HG03060 (cell line): Measurements from ENCODE around the gene HAO1.

Experiments used
- ATAC-seq: cut with Tn5 transposase; IDR thresholded peaks from one replicate; pipeline ENCODE4 v1.9.1; 2021; ENCODE audit warnings: low read depth, moderate number of reproducible peaks; ENCODE audit not compliant: unreplicated experiment

The HAO1 gene

GRCh38 chr20:7930343-7930742, 9.9 kb downstream of the HAO1 start:
- ATAC-seq, result no peak

- ATAC-seq, result no peak
Measured at GRCh38 chr20:7926767-7927166, 13.5 kb downstream of the HAO1 start.

- no peak for ATAC-seq
Measured at GRCh38 chr20:7926323-7926722, 13.9 kb downstream of the HAO1 start.

GRCh38 chr20:7924692-7925091, 15.6 kb downstream of the HAO1 start:
- ATAC-seq, result no peak

- ATAC-seq, result no peak
Measured at GRCh38 chr20:7916648-7917047, 23.6 kb downstream of the HAO1 start.

GRCh38 chr20:7912551-7912950, 27.7 kb downstream of the HAO1 start:
- no peak for ATAC-seq

- ATAC-seq, result no peak
Measured at GRCh38 chr20:7911586-7912330, 28.5 kb downstream of the HAO1 start.

GRCh38 chr20:7908905-7909304, 31.4 kb downstream of the HAO1 start:
- no peak for ATAC-seq

GRCh38 chr20:7903429-7903828, 36.8 kb downstream of the HAO1 start:
- no peak for ATAC-seq

- ATAC-seq, result no peak
Measured at GRCh38 chr20:7902879-7903278, 37.4 kb downstream of the HAO1 start.

GRCh38 chr20:7897781-7898364, 42.4 kb downstream of the HAO1 start:
- no peak for ATAC-seq

GRCh38 chr20:7893014-7893730, 47.1 kb downstream of the HAO1 start:
- ATAC-seq, result no peak

GRCh38 chr20:7891705-7892104, 48.6 kb downstream of the HAO1 start:
- no peak for ATAC-seq

- no peak for ATAC-seq
Measured at GRCh38 chr20:7889736-7890135, 50.5 kb downstream of the HAO1 start.

- ATAC-seq, result no peak
Measured at GRCh38 chr20:7883741-7884140, 56.5 kb downstream of the HAO1 start.

GRCh38 chr20:7883309-7883708, 56.9 kb downstream of the HAO1 start:
- no peak for ATAC-seq

GRCh38 chr20:7882076-7882475, 58.2 kb downstream of the HAO1 start:
- ATAC-seq, result no peak

GRCh38 chr20:7881551-7881950, 58.7 kb downstream of the HAO1 start:
- ATAC-seq, result no peak

GRCh38 chr20:7879883-7880282, 60.4 kb downstream of the HAO1 start:
- ATAC-seq, result no peak

- ATAC-seq, result no peak
Measured at GRCh38 chr20:7868108-7868507, 72.2 kb downstream of the HAO1 start.

GRCh38 chr20:7866285-7866684, 74.0 kb downstream of the HAO1 start:
- no peak for ATAC-seq

- no peak for ATAC-seq
Measured at GRCh38 chr20:7859356-7859802, 80.9 kb downstream of the HAO1 start.
